Measurements from ENCODE around the gene FAT1. TPM values are rescaled to one million over a fixed set of nuclear protein-coding genes. Genes with fewer than 3 reads are reported as not detected.

FAT1 gene
- total and polyA plus RNA-seq, 3 donors from 2014 or later: 51.5 to 157 (median 118) TPM

GRCh38 chr4:186581421-186581820 is 142.2 kb downstream of the FAT1 start:
- intact Hi-C loops (cut with DNase I; ENCODE audit: low total_unique reads): loop anchor here (10.0 kb wide), 1 partner anchor 97 kb away; no protein-coding TSS in a partner anchor
- no peak for DNase-seq
- WGBS, 2 donors: 83 to 96% methylated on average over 6 of the region's 6 CpGs
- Histone ChIP-seq H3K4me1 (no peaks in the 10 kb centered on the region), H3K27ac (no peak overlapping the region), H3K36me3 (ENCODE audit: low read depth, missing control alignments) (no peaks in the 10 kb centered on the region), H3K9me3 (no peaks in the 10 kb centered on the region), H3K4me3 (no peak overlapping the region), H3K27me3 (no peaks in the 10 kb centered on the region)
- TF ChIP-seq POLR2A (IDR thresholded peaks at IDR 0.05) (no peak), CTCF (IDR thresholded peaks at IDR 0.05) (no peak)

- DNase-seq: no peak
- TF ChIP-seq CTCF (IDR thresholded peaks at IDR 0.05) (no peak), POLR2A (IDR thresholded peaks at IDR 0.05) (no peak)
- intact Hi-C loops (cut with DNase I; ENCODE audit: low total_unique reads): loop anchor here (10.0 kb wide), 1 partner anchor 96 kb away; no protein-coding TSS in a partner anchor
These were observed 143.0 kb downstream of the FAT1 start for GRCh38 chr4:186580669-186581068.

GRCh38 chr4:186570193-186570996 is 153.3 kb downstream of the FAT1 start:
- peak overlapping the region in 1 of 2 donors; percentile 21 for H3K4me3 ChIP-seq
- no peak overlapping the region for H3K27ac ChIP-seq
- peak; percentile 21 for DNase-seq
- WGBS, 2 donors: 22 to 28% methylated on average over 23 of the region's 23 CpGs
- no peaks in the 10 kb centered on the region for H3K36me3 ChIP-seq (ENCODE audit: low read depth, missing control alignments)
- H3K27me3 ChIP-seq: no peaks in the 10 kb centered on the region
- H3K9me3 ChIP-seq: no peaks in the 10 kb centered on the region
- no peak for TF ChIP-seq POLR2A (IDR thresholded peaks at IDR 0.05)
- no peak for TF ChIP-seq CTCF (IDR thresholded peaks at IDR 0.05)
- peaks cover 10% of the 10 kb centered on the region for H3K4me1 ChIP-seq
- intact Hi-C loops (cut with DNase I; ENCODE audit: low total_unique reads): no loop called here

More at GRCh38 chr4:186580669-186581068, 143.0 kb downstream of the FAT1 start:
- Histone ChIP-seq H3K36me3 (ENCODE audit: low read depth, missing control alignments) (no peaks in the 10 kb centered on the region), H3K4me1 (no peaks in the 10 kb centered on the region), H3K27ac (no peak overlapping the region), H3K27me3 (no peaks in the 10 kb centered on the region), H3K9me3 (no peaks in the 10 kb centered on the region), H3K4me3 (no peak overlapping the region)
- 86 to 94% methylated on average over 1 of the region's 1 CpG for WGBS, 2 donors

GRCh38 chr4:186569533-186570192 is 154.0 kb downstream of the FAT1 start:
- intact Hi-C loops (cut with DNase I; ENCODE audit: low total_unique reads): no loop called here
- peak overlapping the region in 1 of 2 donors; percentile 21 for H3K4me3 ChIP-seq

More at GRCh38 chr4:186569533-186570192, 154.0 kb downstream of the FAT1 start:
- TF ChIP-seq CTCF (IDR thresholded peaks at IDR 0.05) (no peak), POLR2A (IDR thresholded peaks at IDR 0.05) (no peak)
- 13 to 37% methylated on average over 10 of the region's 10 CpGs for WGBS, 2 donors
- H3K36me3 ChIP-seq (ENCODE audit: low read depth, missing control alignments): no peaks in the 10 kb centered on the region
- no peaks in the 10 kb centered on the region for H3K9me3 ChIP-seq
- H3K27me3 ChIP-seq: no peaks in the 10 kb centered on the region
- DNase-seq: no peak
- no peak overlapping the region for H3K27ac ChIP-seq
- H3K4me1 ChIP-seq: peaks cover 10% of the 10 kb centered on the region

Measured in testis (tissue), 3 donors.